CD4-positive, alpha-beta memory T cell (primary cell): ENCODE measurements around the gene EPX. TPM values are rescaled to one million over a fixed set of nuclear protein-coding genes. Genes with fewer than 3 reads are reported as not detected.

ENCODE experiments used
- CTCF ChIA-PET: fragments of 350-600 bp; sonication (Branson Sonifier 250); formaldehyde crosslinking; loops from one replicate; lab custom pipeline; 2021; ENCODE audit warnings: inconsistent platforms; ENCODE audit not compliant: partially characterized antibody; lab: Charles Lee
- POLR2A ChIA-PET: fragments of 350-600 bp; sonication (Branson Sonifier 250); formaldehyde crosslinking; loops from one replicate; lab custom pipeline; 2021; ENCODE audit not compliant: partially characterized antibody; lab: Charles Lee
- DNase-seq, 5 donors: peaks; one replicate each; pipeline versions ENCODE4 v3.0.0 to v3.0.0-alpha.2; 2020 to 2022; ENCODE audit warnings: mixed read lengths in 1 of 5
- H3K27ac ChIP-seq: one replicate; pipeline ENCODE4 v1.7.0; 2013; ENCODE audit warnings: low read depth, low read length
- H3K27me3 ChIP-seq: 2 replicates; pipeline ENCODE4 v1.7.0; 2013; ENCODE audit warnings: mild to moderate bottlenecking, low read length, moderate library complexity; ENCODE audit not compliant: insufficient read depth
- H3K36me3 ChIP-seq: 2 replicates; pipeline ENCODE4 v1.7.0; 2013; ENCODE audit warnings: mild to moderate bottlenecking, low read length, moderate library complexity; ENCODE audit not compliant: insufficient read depth
- H3K4me1 ChIP-seq: 2 replicates; pipeline ENCODE4 v1.7.0; 2013; ENCODE audit warnings: mild to moderate bottlenecking, low read length, moderate library complexity; ENCODE audit not compliant: insufficient read depth
- H3K4me3 ChIP-seq, 2 donors: one replicate each; pipeline ENCODE4 v1.7.0; 2013; ENCODE audit warnings: low read length in 2 of 2, mild to moderate bottlenecking in 1 of 2
- H3K9me3 ChIP-seq, 2 donors: one replicate each; pipeline ENCODE4 v1.7.0; 2013; ENCODE audit warnings: low read length in 2 of 2, control low read depth in 1 of 2; ENCODE audit not compliant: control insufficient read depth in 1 of 2
- H3K27ac Mint-ChIP-seq, 7 donors: one replicate each; pipeline ENCODE4 v1.8.0; 2020 to 2021; ENCODE audit warnings: mixed read lengths in 7 of 7, mild to moderate bottlenecking in 6 of 7, inconsistent platforms in 3 of 7, moderate library complexity in 3 of 7
- H3K27me3 Mint-ChIP-seq, 2 donors: one replicate each; pipeline ENCODE4 v1.8.0; 2020 to 2021; ENCODE audit warnings: mixed read lengths in 2 of 2
- H3K36me3 Mint-ChIP-seq, 2 donors: one replicate each; pipeline ENCODE4 v1.8.0; 2020 to 2021; ENCODE audit warnings: mixed read lengths in 2 of 2, inconsistent platforms in 1 of 2, mild to moderate bottlenecking in 1 of 2
- H3K4me1 Mint-ChIP-seq, 4 donors: one replicate each; pipeline ENCODE4 v1.8.0; 2020 to 2021; ENCODE audit warnings: mixed read lengths in 4 of 4, mild to moderate bottlenecking in 1 of 4
- H3K4me3 Mint-ChIP-seq, 8 donors: one replicate each; pipeline ENCODE4 v1.8.0; 2020 to 2021; ENCODE audit warnings: mixed read lengths in 8 of 8, mild to moderate bottlenecking in 7 of 8, moderate library complexity in 6 of 8, inconsistent platforms in 3 of 8
- H3K9me3 Mint-ChIP-seq, 8 donors: one replicate each; pipeline ENCODE4 v1.8.0; 2020 to 2021; ENCODE audit warnings: mixed read lengths in 8 of 8, mild to moderate bottlenecking in 5 of 8, inconsistent platforms in 3 of 8, moderate library complexity in 1 of 8
- intact Hi-C: fragments of 100-400 bp; cut with micrococcal nuclease; formaldehyde crosslinking; loops from one replicate; pipeline ENCODE4 v1.15.1; 2023
- polyA plus RNA-seq, 2 donors: library from polyadenylated mRNA; unstranded; fragments of 300-500 nt; fragmentation: Illumina TruSeq; gene quantifications; one replicate each; pipeline ENCODE4 v1.2.3, GENCODE V29; 2021
- total RNA-seq, 2 experiments: library from RNA; stranded (reverse); gene quantifications; one replicate each; pipeline ENCODE4 v1.2.3, GENCODE V29; 2021

The EPX gene
- total and polyA plus RNA-seq, 4 experiments from 2014 or later, result not detected

- Mint-ChIP-seq H3K27me3 (peaks cover 9 to 12% of the 10 kb centered on the region in 2 donors), H3K9me3 (no peaks in the 10 kb centered on the region), H3K36me3 (no peaks in the 10 kb centered on the region), H3K27ac (no peak overlapping the region), H3K4me3 (peak overlapping the region in 1 of 8 donors; percentile 52), H3K4me1 (peaks cover 3 to 9% (median 6%) of the 10 kb centered on the region in 4 donors)
- H3K4me3 ChIP-seq, result no peak overlapping the region
- intact Hi-C loops, result loop anchor here (2.0 kb wide), 1 partner anchor 757 kb away; no protein-coding TSS in a partner anchor
- no peaks in the 10 kb centered on the region for H3K27me3 ChIP-seq
- no peak for DNase-seq
- POLR2A ChIA-PET, result no interaction called here
- peaks cover 11% of the 10 kb centered on the region for H3K4me1 ChIP-seq
- H3K27ac ChIP-seq, result no peak overlapping the region
- CTCF ChIA-PET, result interaction anchor here (0.9 to 2.5 kb wide), 6 partner anchors 27 to 240 kb away, joined by 3 to 7 read pairs (median 4); partner anchors contain the start of genes HSF5 and RNF43
- no peaks in the 10 kb centered on the region for H3K36me3 ChIP-seq
- H3K9me3 ChIP-seq, result no peaks in the 10 kb centered on the region
These were observed 55.2 kb downstream of the EPX start for GRCh38 chr17:58247511-58248363.

GRCh38 chr17:58248955-58249269 is 56.4 kb downstream of the EPX start:
- H3K4me1 ChIP-seq, result peaks cover 11% of the 10 kb centered on the region
- intact Hi-C loops, result loop anchor here (1.0 to 2.0 kb wide), 3 partner anchors 168 to 756 kb away; partner anchors contain the start of gene RNF43
- no peaks in the 10 kb centered on the region for H3K27me3 ChIP-seq
- Mint-ChIP-seq H3K4me3 (peak overlapping the region in 7 of 8 donors; percentile 15 to 86 (median 80)), H3K27me3 (peaks cover 5 to 8% of the 10 kb centered on the region in 2 donors), H3K9me3 (no peaks in the 10 kb centered on the region), H3K36me3 (no peaks in the 10 kb centered on the region), H3K27ac (no peak overlapping the region), H3K4me1 (peaks cover 3 to 9% (median 6%) of the 10 kb centered on the region in 4 donors)
- DNase-seq, result no peak
- no peaks in the 10 kb centered on the region for H3K9me3 ChIP-seq
- CTCF ChIA-PET, result interaction anchor here (0.7 to 1.8 kb wide), 12 partner anchors 10 to 146 kb away, joined by 3 to 25 read pairs (median 4); partner anchors contain the start of genes LPO and MKS1
- POLR2A ChIA-PET, result interaction anchor here (1.3 to 1.8 kb wide), 5 partner anchors 23 to 102 kb away, joined by 3 to 7 read pairs (median 3); partner anchors contain the start of gene MKS1
- H3K27ac ChIP-seq, result no peak overlapping the region
- no peaks in the 10 kb centered on the region for H3K36me3 ChIP-seq
- no peak overlapping the region for H3K4me3 ChIP-seq

- no peaks in the 10 kb centered on the region for H3K9me3 ChIP-seq
- H3K36me3 ChIP-seq, result no peaks in the 10 kb centered on the region
- Mint-ChIP-seq H3K36me3 (no peaks in the 10 kb centered on the region), H3K27me3 (peaks cover 1 to 5% of the 10 kb centered on the region in 2 donors), H3K4me1 (peaks cover 3 to 9% (median 6%) of the 10 kb centered on the region in 4 donors), H3K4me3 (peak overlapping the region; percentile 70 to 86 (median 80)), H3K9me3 (no peaks in the 10 kb centered on the region), H3K27ac (peak overlapping the region in 2 of 7 donors; percentile 2 to 18)
- ChIA-PET POLR2A (interaction anchor here (0.7 to 1.8 kb wide), 6 partner anchors 24 to 238 kb away, joined by 3 to 7 read pairs (median 3); partner anchors contain the start of genes HSF5 and MKS1), CTCF (interaction anchor here (0.7 to 1.8 kb wide), 31 partner anchors 9 to 755 kb away, joined by 3 to 25 read pairs (median 3); partner anchors contain the start of genes EPX, LPO, MKS1 and RNF43)
- no peaks in the 10 kb centered on the region for H3K27me3 ChIP-seq
- intact Hi-C loops, result loop anchor here (1.0 to 2.0 kb wide), 3 partner anchors 168 to 755 kb away; partner anchors contain the start of gene RNF43
- peaks cover 11% of the 10 kb centered on the region for H3K4me1 ChIP-seq
- no peak overlapping the region for H3K27ac ChIP-seq
- peak overlapping the region in 1 of 2 donors; percentile 62 for H3K4me3 ChIP-seq
- peak; percentile 69 to 80 (median 73) for DNase-seq
These were observed 57.0 kb downstream of the EPX start for GRCh38 chr17:58249270-58250133.

- ChIA-PET CTCF (interaction anchor here (0.7 to 1.8 kb wide), 27 partner anchors 8 to 754 kb away, joined by 3 to 25 read pairs (median 4); partner anchors contain the start of genes EPX, LPO, MKS1 and RNF43), POLR2A (interaction anchor here (0.7 to 1.8 kb wide), 6 partner anchors 25 to 237 kb away, joined by 3 to 7 read pairs (median 3); partner anchors contain the start of genes HSF5 and MKS1)
- Histone ChIP-seq H3K27me3 (no peaks in the 10 kb centered on the region), H3K36me3 (no peaks in the 10 kb centered on the region), H3K27ac (no peak overlapping the region), H3K4me3 (no peak overlapping the region), H3K9me3 (no peaks in the 10 kb centered on the region), H3K4me1 (peaks cover 11% of the 10 kb centered on the region)
- intact Hi-C loops, result no loop called here
- peaks cover 1 to 5% of the 10 kb centered on the region in 2 donors for H3K27me3 Mint-ChIP-seq
- DNase-seq, result no peak
- peak overlapping the region in 5 of 8 donors; percentile 36 to 86 (median 74) for H3K4me3 Mint-ChIP-seq
- H3K27ac Mint-ChIP-seq, result no peak overlapping the region
- peaks cover 4 to 9% (median 6%) of the 10 kb centered on the region in 4 donors for H3K4me1 Mint-ChIP-seq
- no peaks in the 10 kb centered on the region for H3K9me3 Mint-ChIP-seq
- H3K36me3 Mint-ChIP-seq, result no peaks in the 10 kb centered on the region
These were observed 58.0 kb downstream of the EPX start for GRCh38 chr17:58250344-58251011.

DNA sequence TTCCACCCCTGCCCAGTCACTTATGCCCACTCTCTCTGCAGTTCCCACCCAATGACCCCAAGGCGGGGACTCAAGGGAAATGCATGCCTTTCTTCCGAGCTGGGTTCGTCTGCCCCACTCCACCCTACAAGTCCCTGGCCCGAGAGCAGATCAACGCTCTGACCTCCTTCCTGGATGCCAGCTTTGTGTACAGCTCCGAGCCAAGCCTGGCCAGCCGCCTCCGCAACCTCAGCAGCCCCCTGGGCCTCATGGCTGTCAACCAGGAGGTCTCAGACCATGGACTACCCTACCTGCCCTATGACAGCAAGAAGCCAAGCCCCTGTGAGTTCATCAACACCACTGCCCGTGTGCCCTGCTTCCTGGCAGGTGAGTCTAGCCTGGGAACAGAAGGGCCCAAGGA is 59.6 kb downstream of the EPX start:
- Histone ChIP-seq H3K27ac (no peak overlapping the region), H3K36me3 (no peaks in the 10 kb centered on the region), H3K27me3 (no peaks in the 10 kb centered on the region), H3K9me3 (no peaks in the 10 kb centered on the region), H3K4me3 (no peak overlapping the region), H3K4me1 (peaks cover 11% of the 10 kb centered on the region)
- H3K27me3 Mint-ChIP-seq, result peaks cover 2 to 5% of the 10 kb centered on the region in 2 donors
- no peak overlapping the region for H3K4me3 Mint-ChIP-seq
- H3K4me1 Mint-ChIP-seq, result peaks cover 4 to 9% (median 6%) of the 10 kb centered on the region in 4 donors
- ChIA-PET CTCF (interaction anchor here (1.0 to 1.9 kb wide), 2 partner anchors 10 to 52 kb away, joined by 4 to 5 read pairs; no protein-coding TSS in a partner anchor), POLR2A (no interaction called here)
- peak overlapping the region in 1 of 7 donors; percentile 17 for H3K27ac Mint-ChIP-seq
- DNase-seq, result no peak
- no peaks in the 10 kb centered on the region for H3K36me3 Mint-ChIP-seq
- intact Hi-C loops, result no loop called here
- H3K9me3 Mint-ChIP-seq, result no peaks in the 10 kb centered on the region

- Mint-ChIP-seq H3K27ac (no peak overlapping the region), H3K27me3 (peaks cover 4 to 5% of the 10 kb centered on the region in 2 donors), H3K9me3 (no peaks in the 10 kb centered on the region), H3K4me3 (no peak overlapping the region), H3K4me1 (peaks cover 1 to 9% (median 4%) of the 10 kb centered on the region in 4 donors), H3K36me3 (no peaks in the 10 kb centered on the region)
- POLR2A ChIA-PET, result no interaction called here
- no peaks in the 10 kb centered on the region for H3K36me3 ChIP-seq
- no peak overlapping the region for H3K27ac ChIP-seq
- intact Hi-C loops, result no loop called here
- H3K9me3 ChIP-seq, result no peaks in the 10 kb centered on the region
- H3K4me3 ChIP-seq, result no peak overlapping the region
- CTCF ChIA-PET, result interaction anchor here (1.2 to 1.9 kb wide), 2 partner anchors 53 to 235 kb away, joined by 3 to 5 read pairs; partner anchors contain the start of gene HSF5
- no peaks in the 10 kb centered on the region for H3K27me3 ChIP-seq
- DNase-seq, result no peak
- peaks cover 11% of the 10 kb centered on the region for H3K4me1 ChIP-seq
These were observed 60.6 kb downstream of the EPX start for GRCh38 chr17:58253082-58253481.
